PFSK-1 (cell line): ENCODE results near the gene MAMDC4.
A peak's percentile ranks its signal among the peaks of the same experiment; 100 is the strongest.

Source experiments
- FOXP2 ChIP-seq: optimal IDR thresholded peaks from 2 replicates; pipeline ENCODE3; 2011; ENCODE audit warnings: borderline replicate concordance, control low read depth, inconsistent platforms; ENCODE audit not compliant: insufficient read depth; ENCODE audit errors: extremely low read length, extremely low read depth
- POLR2AphosphoS5 ChIP-seq: IDR thresholded peaks from 2 replicates; pipeline ENCODE4 v1.6.1; 2012; ENCODE audit warnings: low read depth, mild to moderate bottlenecking, control low read depth, low read length, moderate library complexity
- SIN3A ChIP-seq: IDR thresholded peaks from 2 replicates; pipeline ENCODE4 v1.6.1; 2012; ENCODE audit warnings: mild to moderate bottlenecking, low read length, moderate library complexity, borderline replicate concordance; ENCODE audit not compliant: insufficient read depth
- TAF1 ChIP-seq: IDR thresholded peaks from 2 replicates; pipeline ENCODE4 v1.6.1; 2012; ENCODE audit warnings: low read length, control low read depth, borderline replicate concordance; ENCODE audit not compliant: insufficient read depth
- TF ChIP-seq, protein P1 (sequence below), 2 experiments: IDR thresholded peaks; 2 replicates each; pipeline versions ENCODE4 v1.6.1 to v1.8.0; 2011 to 2012; ENCODE audit warnings: low read depth in 2 of 2, low read length in 2 of 2, control low read depth in 1 of 2, inconsistent platforms in 1 of 2, mild to moderate bottlenecking in 1 of 2, moderate library complexity in 1 of 2; ENCODE audit not compliant: insufficient read depth in 1 of 2

Gene MAMDC4

DNA sequence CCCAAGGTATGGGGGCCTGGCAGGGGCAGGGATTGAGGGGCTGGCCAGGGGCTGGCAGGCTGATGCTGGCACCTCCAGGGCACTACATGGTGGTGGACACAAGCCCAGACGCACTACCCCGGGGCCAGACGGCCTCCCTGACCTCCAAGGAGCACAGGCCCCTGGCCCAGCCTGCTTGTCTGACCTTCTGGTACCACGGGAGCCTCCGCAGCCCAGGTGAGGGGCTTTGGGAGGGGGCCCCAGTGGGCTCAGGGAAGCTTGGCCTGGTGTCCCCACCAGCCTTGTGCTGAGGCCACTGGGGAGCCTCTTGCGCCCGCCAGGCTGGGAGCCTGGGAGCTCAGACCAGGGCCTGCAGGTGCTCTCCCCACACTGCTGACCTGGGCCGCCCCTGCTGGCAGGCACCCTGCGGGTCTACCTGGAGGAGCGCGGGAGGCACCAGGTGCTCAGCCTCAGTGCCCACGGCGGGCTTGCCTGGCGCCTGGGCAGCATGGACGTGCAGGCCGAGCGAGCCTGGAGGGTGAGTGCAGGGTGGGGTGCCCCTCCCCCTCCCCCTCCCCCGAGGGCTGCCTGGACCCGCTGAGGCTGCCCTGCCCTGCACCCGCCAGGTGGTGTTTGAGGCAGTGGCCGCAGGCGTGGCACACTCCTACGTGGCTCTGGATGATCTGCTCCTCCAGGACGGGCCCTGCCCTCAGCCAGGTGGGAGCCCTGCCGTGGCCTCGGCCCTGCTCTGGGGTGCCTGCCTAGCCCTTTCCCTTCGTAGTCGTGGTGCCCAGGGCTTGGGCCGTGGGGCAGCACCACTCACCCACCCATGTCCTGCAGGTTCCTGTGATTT is 5.7 kb downstream of the MAMDC4 start:
- TF ChIP-seq, protein P1, sequence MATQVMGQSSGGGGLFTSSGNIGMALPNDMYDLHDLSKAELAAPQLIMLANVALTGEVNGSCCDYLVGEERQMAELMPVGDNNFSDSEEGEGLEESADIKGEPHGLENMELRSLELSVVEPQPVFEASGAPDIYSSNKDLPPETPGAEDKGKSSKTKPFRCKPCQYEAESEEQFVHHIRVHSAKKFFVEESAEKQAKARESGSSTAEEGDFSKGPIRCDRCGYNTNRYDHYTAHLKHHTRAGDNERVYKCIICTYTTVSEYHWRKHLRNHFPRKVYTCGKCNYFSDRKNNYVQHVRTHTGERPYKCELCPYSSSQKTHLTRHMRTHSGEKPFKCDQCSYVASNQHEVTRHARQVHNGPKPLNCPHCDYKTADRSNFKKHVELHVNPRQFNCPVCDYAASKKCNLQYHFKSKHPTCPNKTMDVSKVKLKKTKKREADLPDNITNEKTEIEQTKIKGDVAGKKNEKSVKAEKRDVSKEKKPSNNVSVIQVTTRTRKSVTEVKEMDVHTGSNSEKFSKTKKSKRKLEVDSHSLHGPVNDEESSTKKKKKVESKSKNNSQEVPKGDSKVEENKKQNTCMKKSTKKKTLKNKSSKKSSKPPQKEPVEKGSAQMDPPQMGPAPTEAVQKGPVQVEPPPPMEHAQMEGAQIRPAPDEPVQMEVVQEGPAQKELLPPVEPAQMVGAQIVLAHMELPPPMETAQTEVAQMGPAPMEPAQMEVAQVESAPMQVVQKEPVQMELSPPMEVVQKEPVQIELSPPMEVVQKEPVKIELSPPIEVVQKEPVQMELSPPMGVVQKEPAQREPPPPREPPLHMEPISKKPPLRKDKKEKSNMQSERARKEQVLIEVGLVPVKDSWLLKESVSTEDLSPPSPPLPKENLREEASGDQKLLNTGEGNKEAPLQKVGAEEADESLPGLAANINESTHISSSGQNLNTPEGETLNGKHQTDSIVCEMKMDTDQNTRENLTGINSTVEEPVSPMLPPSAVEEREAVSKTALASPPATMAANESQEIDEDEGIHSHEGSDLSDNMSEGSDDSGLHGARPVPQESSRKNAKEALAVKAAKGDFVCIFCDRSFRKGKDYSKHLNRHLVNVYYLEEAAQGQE (IDR thresholded peaks at IDR 0.05; ENCODE audit: insufficient read depth in 1 of 2, low read depth in 2 of 2, low read length in 2 of 2), result no peak
- TF ChIP-seq TAF1 (no peak), SIN3A (no peak), POLR2AphosphoS5 (no peak; the same call in 1 of the 2 replicates), FOXP2 (no peak)

DNA sequence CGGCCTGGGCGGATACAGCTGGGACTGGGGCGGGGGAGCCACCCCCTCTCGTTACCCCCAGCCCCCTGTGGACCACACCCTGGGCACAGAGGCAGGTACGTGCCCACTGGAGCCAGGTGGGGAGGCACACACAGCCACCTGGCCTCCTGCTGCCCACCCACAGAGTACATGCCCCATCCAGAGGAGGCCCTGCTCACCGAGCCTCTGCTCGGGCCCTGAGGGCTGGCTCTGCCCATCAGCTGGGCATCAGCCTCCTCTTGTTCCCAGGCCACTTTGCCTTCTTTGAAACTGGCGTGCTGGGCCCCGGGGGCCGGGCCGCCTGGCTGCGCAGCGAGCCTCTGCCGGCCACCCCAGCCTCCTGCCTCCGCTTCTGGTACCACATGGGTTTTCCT is 6.3 kb downstream of the MAMDC4 start:
- TF ChIP-seq SIN3A, result no peak
- TF ChIP-seq POLR2AphosphoS5, result 0 out of 2 replicates have a peak, but pooled peaks have one; percentile 20
- TF ChIP-seq TAF1, result no peak
- TF ChIP-seq, protein P1 (IDR thresholded peaks at IDR 0.05; ENCODE audit: insufficient read depth in 1 of 2, low read depth in 2 of 2, low read length in 2 of 2), result no peak

DNA sequence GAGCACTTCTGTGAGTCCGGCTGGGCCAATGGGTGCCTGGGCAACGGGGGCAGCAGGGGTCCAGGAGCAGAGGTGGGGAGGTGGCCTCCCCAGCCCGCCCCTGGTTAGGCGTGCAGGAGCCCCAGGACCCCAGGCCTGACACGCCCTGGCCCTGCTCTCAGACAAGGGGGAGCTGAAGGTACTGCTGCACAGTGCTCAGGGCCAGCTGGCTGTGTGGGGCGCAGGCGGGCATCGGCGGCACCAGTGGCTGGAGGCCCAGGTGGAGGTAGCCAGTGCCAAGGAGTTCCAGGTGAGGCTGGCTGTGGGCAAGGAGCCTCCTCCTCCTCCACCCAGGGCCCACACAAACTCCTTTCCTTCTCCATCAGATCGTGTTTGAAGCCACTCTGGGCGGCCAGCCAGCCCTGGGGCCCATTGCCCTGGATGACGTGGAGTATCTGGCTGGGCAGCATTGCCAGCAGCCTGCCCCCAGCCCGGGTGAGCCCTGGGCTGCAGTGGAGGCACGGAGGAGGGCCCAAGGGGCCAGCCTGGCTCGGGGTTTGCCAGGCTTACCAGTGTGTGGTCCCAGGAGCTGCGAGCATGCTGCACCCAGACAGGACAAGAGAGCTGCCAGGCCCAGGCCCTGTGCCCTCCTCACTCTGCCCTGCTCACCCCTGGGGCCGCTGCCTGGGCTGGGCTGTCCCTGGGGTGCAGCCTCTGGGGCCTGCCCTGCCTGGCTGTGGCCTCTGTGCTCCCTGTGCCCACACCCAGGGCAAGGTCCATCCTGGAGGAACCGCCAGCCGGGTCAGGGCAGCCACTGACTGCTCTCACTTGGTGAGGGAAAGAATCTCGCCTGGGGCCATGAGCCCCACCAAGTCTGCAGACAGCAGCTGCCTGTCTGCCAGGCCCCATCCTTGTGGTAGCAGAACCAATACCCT is 7.0 kb downstream of the MAMDC4 start:
- TF ChIP-seq FOXP2 (no peak), POLR2AphosphoS5 (no peak), TAF1 (no peak), SIN3A (no peak)
- TF ChIP-seq, protein P1 (IDR thresholded peaks at IDR 0.05; ENCODE audit: insufficient read depth in 1 of 2, low read depth in 2 of 2, low read length in 2 of 2), result no peak

DNA sequence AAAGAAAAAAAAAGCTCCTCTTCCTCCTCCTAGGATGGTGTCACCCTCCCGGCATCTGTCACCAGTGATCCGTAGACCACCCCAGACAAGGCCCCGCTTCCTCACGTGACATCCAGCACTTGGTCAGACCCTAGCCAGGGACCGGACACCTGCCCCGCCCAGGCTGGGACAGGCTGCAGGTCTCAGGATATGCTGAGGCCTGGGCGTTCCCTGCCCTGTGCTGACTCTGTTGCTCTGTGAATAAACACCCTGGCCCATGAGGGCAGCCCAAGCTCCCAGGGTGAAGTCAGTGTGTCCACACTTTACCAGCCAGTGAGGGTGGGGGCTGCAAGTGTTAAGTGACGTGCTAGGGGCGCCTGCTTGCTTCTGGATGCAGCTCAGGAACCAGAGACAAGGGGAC is 8.4 kb downstream of the MAMDC4 start:
- TF ChIP-seq SIN3A (no peak), POLR2AphosphoS5 (no peak), FOXP2 (no peak), TAF1 (no peak)
- TF ChIP-seq, protein P1 (IDR thresholded peaks at IDR 0.05; ENCODE audit: insufficient read depth in 1 of 2, low read depth in 2 of 2, low read length in 2 of 2), result no peak
